GM10248 (cell line): ENCODE measurements around the gene CDCA3.
A peak's percentile ranks its signal among the peaks of the same experiment; 100 is the strongest.

Source experiments
- CTCF ChIA-PET: fragments of 300-600 bp; sonication (Branson Sonifier 250); formaldehyde crosslinking; extraction: SDS; loops from one replicate; lab custom pipeline; 2021; ENCODE audit warnings: antibody characterized with exemption; lab: Yijun Ruan, JAX
- POLR2A ChIA-PET: fragments of 350-650 bp; sonication (Branson Sonifier 250); formaldehyde crosslinking; extraction: SDS; loops from one replicate; lab custom pipeline; 2020; ENCODE audit warnings: antibody characterized with exemption; lab: Yijun Ruan, JAX
- DNase-seq: peaks from one replicate; pipeline ENCODE4 v3.0.0; 2012; ENCODE audit errors: extremely low spot score
- CTCF ChIP-seq: IDR thresholded peaks from 2 replicates; pipeline ENCODE4 v1.5.1; 2012; ENCODE audit warnings: mild to moderate bottlenecking, low read depth; ENCODE audit errors: extremely low read depth, missing control alignments, control extremely low read depth

CDCA3 gene

GRCh38 chr12:6840761-6841515, 10.1 kb downstream of the CDCA3 start, which contains the start of gene GNB3:
Gene GNB3 (plus strand): TSS chr12:6840925. CDS start chr12:6841288, 363 bp downstream.
- DNase-seq: no peak
- POLR2A ChIA-PET: interaction anchor here (1.9 kb wide), 1 partner anchor 27 kb away, joined by 6 read pairs; the partner anchor contains the start of gene TPI1
- CTCF ChIA-PET: interaction anchor here (1.0 to 6.3 kb wide), 5 partner anchors 10 to 88 kb away, joined by 3 to 41 read pairs (median 15); partner anchors contain the start of genes CDCA3, GPR162, MLF2 and USP5
- no peak for TF ChIP-seq CTCF

GRCh38 chr12:6840330-6840729, 10.8 kb downstream of the CDCA3 start:
- no peak for DNase-seq
- POLR2A ChIA-PET: interaction anchor here (1.4 to 1.9 kb wide), 2 partner anchors 11 to 27 kb away, joined by 6 read pairs; partner anchors contain the start of genes CDCA3 and TPI1
- no peak for TF ChIP-seq CTCF
- CTCF ChIA-PET: interaction anchor here (0.9 to 6.3 kb wide), 5 partner anchors 10 to 87 kb away, joined by 3 to 41 read pairs (median 15); partner anchors contain the start of genes CDCA3, GPR162, MLF2 and USP5

- TF ChIP-seq CTCF: no peak
- DNase-seq: peak; percentile 78
- POLR2A ChIA-PET: interaction anchor here (1.4 to 1.9 kb wide), 2 partner anchors 12 to 28 kb away, joined by 6 read pairs; partner anchors contain the start of genes CDCA3 and TPI1
- CTCF ChIA-PET: interaction anchor here (0.9 to 6.3 kb wide), 7 partner anchors 9 to 107 kb away, joined by 3 to 41 read pairs (median 4); partner anchors contain the start of genes CDCA3, GPR162, MLF2 and USP5
These were observed 11.4 kb downstream of the CDCA3 start for GRCh38 chr12:6839482-6840201.

- TF ChIP-seq CTCF: no peak
- ChIA-PET CTCF (interaction anchor here (0.8 to 6.3 kb wide), 5 partner anchors 10 to 106 kb away, joined by 3 to 41 read pairs (median 3); partner anchors contain the start of genes GPR162 and MLF2), POLR2A (interaction anchor here (1.4 to 1.9 kb wide), 2 partner anchors 12 to 29 kb away, joined by 6 read pairs; partner anchors contain the start of genes CDCA3 and TPI1)
- DNase-seq: no peak
These were observed 12.2 kb downstream of the CDCA3 start for GRCh38 chr12:6838854-6839253.

GRCh38 chr12:6837370-6838060, 13.6 kb downstream of the CDCA3 start:
- ChIA-PET CTCF (interaction anchor here (1.1 to 5.7 kb wide), 9 partner anchors 9 to 299 kb away, joined by 3 to 46 read pairs (median 7); partner anchors contain the start of genes CDCA3, MLF2, TPI1 and USP5), POLR2A (interaction anchor here (1.7 kb wide), 1 partner anchor 30 kb away, joined by 14 read pairs; the partner anchor contains the start of gene TPI1)
- DNase-seq: no peak
- no peak for TF ChIP-seq CTCF
